Measurements from ENCODE around the gene PTCRA.

GRCh38 chr6:42962502-42963178 is 46.8 kb downstream of the PTCRA start:
- TF ChIP-seq CTCF (IDR thresholded peaks at IDR 0.05) (no peak), POLR2AphosphoS5 (IDR thresholded peaks at IDR 0.05; ENCODE audit: insufficient read depth in 1 of 2, low read depth in 1 of 2) (no peak), POLR2A (IDR thresholded peaks at IDR 0.05) (no peak)
